ENCODE data around the gene ERF.

Gene ERF

DNA sequence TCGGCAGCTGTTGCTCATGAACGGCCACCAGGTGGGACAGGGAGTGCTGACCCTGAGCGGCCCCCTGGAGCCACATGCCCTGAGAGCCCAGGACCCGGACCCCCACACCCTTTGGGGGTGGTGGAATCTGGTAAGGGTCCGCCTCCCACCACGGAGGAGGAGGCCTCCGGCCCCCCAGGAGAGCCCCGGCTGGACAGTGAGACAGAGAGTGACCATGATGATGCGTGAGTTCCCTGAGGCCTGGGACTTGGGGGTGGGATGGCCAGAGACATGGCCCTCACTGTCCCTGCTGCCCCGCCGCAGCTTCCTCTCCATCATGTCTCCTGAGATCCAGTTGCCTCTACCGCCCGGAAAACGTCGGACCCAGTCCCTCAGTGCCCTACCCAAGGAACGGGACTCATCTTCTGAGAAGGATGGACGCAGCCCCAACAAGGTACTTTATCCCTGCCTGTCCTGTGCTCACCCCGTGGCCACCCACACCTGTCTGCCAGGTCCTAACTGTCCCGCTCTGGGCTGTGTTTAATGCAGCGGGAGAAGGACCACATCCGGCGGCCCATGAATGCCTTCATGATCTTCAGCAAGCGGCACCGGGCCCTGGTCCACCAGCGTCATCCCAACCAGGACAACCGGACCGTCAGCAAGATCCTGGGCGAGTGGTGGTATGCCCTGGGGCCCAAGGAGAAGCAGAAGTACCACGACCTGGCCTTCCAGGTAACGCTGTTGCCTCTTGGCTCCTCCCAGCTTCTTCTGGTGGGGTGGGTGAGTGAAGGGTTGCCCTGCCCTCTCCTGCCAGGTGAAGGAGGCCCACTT lies 32.3 kb upstream of the ERF start:
- no peak for DNase-seq (ENCODE audit: low spot score)

DNA sequence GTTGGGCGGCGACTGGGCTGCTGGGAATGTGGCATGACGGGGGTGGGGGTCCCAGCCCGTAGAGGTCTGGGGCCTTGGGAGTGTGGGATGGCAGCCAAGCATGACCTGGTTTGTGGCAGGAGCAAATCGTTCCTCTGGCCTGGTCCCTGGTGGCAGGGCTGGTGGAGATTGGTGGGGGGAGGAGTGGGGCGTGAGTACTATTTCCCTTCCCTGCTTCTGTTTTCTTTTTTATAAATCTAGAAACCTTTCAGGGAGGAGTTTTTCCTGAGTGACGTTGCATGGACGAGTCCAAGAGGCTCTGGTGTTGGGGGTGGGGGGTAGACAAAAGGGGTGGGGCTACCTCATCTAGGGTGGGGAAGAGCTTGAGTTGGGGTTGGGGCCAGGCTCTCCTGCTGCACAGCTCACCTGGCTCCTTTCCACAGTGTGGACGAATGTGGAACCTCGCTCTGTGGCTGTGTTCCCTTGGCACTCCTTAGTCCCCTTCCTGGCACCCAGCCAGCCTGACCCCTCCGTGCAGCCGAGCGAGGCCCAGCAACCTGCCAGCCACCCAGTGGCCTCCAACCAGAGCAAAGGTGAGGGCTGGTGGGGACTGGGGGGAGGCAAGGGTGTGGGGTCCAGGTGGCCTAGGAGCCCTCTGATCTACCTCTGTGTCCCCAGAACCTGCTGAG lies 31.6 kb upstream of the ERF start:
- no peak for DNase-seq (ENCODE audit: low spot score)

DNA sequence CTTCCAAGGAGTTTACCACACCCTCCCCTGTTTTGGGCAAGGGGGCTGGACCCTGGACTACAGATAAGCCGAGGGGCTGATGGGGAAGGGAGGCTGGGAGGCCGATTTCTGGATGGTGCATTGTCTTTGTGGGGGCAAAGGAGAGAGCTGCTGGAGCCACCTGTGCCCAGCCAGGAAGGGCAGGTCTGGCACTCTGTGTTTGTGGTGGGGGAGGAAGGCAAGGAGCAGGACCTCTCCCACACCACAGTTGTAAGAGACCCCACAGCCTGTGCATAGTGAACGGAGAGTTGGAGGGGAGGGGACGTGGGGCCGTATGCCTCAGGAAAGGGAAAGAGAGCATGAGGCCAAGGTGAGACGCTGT lies 31.0 kb upstream of the ERF start:
- no peak for DNase-seq (ENCODE audit: low spot score)

DNA sequence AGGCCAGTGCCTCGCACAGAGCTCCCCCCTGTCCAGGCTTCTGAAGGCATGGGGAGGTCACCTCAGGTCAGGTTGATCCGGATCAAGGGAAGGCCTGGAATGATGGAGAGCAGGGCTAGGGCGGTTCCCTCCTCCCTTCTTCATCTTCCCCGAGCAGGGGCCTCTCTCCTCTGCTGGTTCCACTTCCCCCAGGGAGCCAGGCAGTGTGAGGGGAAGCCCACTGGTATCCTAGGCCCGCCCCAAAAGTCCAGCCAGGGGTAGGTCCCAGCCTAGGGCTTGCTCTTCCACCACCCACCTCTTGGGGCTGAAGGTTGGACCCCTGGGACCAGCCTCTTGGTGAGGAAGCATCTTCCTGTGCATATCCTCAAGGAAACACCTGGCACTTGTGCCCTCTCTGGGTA lies 30.6 kb upstream of the ERF start:
- DNase-seq (ENCODE audit: low spot score) = peak; percentile 49

DNA sequence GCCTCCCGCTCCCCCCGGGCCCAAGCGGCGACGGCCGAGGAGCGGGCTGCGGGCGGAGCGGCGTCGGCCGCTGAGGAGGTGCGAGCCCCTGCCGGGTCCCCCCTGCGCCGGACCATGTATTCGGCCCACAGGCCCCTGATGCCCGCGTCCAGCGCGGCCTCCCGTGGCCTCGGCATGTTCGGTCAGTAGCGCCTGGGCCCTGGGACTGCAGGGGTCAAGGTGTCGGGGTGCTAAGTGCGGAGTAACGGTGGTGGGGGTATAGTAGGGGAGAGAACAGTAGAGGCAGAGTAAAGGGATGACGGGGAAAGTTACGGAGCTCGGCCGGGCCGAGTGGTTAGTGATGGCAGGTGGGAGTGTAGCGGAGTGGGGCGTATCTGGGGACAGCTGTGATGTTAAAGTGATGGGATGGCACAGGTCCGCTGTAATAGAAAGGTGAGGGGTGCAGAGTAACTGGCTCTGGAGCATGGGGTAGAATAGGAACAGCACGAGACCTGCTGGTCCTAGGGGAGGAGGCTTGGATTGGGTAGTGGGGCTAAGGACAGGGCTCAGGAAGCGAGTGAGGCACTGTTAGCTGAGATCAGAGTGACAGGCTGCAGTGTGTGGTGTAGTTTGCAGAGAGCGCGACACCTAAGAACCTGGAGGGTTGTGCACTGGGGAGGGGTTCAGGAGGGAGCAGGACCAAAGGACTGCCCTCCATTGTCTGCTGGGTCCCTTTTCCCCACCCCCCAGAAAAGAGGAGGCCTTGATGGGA lies 29.8 kb upstream of the ERF start:
- peak; percentile 70 for DNase-seq (ENCODE audit: low spot score)

DNA sequence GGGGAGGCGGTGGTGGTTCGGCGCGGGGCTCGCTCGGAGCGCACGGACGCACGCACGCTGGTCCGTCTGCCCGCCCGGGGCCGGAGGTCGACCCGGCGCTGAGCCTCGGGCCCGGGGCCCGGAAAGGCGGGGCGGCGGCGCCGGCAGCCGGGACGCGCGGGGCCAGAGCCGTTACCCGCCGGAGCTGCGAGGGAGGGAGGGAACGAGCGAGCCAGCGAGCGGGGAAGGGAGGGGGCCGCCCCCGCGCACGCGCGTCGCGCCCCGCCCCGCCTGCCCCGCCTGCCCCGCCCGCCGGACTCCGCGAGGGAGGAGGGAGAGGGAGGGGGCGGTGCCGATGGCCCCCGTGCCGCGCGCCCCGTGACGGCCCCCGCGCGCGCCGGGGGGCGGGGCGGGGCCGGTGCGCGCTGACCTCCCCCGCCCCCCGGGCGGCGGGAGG lies 29.2 kb upstream of the ERF start:
- DNase-seq (ENCODE audit: low spot score) = peak; percentile 78

DNA sequence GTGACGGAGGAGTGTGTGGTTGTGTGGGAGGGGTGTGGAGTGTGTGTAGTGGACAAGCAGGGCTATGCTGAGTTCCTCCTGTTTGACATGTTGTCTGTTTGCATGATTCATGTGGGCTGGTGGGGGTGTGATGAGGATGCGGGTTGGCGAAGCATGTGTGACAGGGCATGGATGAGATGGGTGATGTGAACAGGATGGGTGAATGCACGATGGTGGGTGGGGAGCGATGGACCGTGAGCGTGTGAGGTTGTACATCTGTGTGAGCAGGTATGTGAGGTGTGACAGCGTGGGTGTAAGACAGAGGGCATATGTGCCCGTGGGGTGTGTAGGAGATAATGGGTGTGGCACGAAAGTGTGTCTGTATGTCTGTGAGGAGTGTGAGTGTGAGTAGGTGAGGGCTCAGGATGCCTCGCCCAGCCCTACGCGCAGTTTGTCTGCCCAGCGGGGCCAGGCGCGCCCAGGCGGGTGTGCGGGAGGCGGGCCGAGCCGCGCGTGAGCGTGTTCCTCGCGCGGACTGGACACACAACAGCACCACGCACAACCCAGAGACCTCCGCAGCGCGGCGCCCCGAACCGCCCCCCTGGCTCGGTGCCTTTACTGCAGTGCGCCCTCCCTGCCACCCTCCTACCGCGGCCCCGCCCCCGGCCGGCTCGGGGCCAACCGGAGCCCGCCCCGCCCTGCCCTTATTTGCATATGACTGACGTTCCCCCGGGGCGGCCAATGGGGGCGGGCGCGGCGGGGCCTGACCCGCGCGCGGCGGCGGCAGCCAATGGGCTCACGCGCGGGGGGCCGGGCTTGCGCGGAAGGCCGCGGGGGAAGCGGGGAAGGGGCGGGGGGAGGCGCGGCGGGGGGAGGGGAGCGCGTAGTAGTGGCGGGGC lies 28.5 kb upstream of the ERF start:
- peak; percentile 95 for DNase-seq (ENCODE audit: low spot score)

DNA sequence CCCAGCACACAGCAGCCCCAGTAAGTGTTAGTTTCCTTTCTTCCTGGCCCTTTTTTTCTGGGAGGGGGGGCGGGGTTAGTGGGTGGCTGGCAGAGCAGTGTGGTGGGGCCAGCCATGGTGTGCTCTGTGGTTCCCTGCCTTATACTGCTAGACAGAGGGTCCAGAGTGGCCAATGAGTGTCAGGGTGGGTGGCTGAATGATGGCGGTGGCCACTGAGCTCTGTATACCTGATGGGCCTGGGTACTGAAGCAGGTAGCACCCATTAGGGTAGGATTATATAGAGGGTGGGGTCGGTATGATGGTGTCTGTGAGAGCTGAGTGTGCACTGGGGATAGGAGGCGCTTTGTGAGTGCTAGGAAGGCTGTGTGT lies 27.9 kb upstream of the ERF start:
- no peak for DNase-seq (ENCODE audit: low spot score)

DNA sequence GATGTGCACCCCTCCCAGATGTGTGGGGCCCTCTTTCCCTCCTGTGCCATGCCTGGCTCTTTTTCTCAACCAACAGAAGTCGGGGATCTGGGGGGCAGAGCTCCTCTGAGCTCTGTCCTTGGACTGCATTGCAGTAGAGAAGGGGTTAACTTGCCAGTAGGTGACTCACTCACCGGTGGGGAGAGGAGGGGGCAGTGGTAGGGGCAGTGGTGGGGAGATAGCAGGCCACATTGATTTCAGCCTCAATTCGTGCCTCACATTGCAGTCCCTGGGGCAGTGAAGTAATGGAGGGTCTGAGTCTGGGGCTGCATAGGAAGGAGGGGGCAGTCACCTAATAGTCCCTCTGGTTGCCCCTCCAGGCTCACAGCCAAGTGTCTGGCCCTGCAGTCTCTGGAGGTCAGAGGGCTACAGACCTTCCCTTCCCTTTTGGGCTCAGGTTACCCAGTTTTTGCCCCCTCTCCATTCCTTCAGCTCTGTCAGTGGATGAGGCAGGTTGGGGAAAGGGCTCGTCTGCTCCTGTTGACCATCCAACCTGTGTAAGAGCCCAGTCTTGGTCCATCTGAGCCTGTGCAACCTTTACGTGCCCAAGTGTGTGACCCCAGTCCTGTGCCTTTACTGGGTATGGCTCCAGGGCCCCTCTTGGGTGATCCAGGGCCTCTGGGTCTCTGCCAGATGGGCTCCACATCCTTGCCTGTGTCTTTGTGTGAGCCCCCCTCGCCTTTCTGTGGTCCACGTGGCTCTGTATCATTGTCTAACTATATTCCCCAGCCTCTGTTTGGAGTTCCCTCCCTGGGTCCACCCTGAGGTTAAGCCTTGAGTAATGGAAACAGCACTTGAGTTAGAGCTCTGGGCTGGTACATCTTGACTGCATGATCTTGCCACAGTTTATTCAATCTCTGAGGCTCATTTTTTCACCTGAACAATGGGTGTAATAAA lies 27.2 kb upstream of the ERF start:
- DNase-seq (ENCODE audit: low spot score) = peak; percentile 43

DNA sequence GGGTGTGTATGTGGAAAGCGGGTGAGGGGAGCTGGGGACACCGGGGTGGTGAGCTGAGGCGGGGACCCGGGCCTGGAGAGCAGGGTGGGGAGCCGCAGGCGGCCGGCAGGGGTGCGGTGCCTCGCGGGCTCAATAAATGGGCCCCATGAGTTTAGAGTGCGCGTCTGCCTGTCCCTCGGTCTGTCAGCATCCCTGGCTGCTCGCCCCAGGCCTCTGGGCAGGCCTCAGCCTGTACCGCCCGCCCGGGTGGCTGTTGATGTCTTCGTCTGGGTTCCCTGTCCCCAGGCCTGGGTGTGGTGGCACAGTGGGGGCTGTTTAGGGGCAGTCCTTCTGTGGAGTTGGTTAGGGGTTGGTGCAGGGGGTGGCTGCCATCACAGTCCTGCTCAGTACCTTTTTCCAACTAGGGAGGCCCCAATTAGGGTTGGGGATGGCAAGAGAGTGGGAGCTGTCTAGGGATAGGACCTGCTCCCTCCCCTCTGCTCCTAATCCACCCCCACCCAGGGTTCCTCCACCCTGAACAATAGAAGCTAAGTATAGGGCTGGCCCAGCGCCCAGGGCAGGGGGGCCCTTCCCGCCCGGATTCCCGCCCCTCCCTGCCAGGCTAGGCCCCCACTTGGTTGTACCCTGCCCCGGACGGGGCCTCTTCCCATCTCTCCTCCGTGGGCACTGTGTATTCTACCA lies 26.4 kb upstream of the ERF start:
- peak; percentile 58 for DNase-seq (ENCODE audit: low spot score)

DNA sequence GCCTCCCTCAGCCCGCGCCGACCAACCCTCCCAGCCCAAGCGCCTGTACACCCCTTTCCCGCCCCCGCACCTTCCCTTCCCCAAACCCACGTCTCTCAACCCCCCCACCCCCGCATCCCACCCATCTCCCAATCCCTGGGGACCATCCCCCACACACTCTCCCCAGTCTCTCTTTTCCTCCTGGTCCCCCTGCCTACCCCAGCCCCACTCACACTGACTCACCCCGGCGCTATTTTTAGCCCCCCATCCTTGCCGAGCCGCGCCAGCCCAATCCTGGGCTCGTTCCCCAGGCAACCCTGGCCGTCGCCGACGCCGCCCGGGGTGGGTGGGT lies 25.9 kb upstream of the ERF start:
- DNase-seq (ENCODE audit: low spot score) = no peak

DNA sequence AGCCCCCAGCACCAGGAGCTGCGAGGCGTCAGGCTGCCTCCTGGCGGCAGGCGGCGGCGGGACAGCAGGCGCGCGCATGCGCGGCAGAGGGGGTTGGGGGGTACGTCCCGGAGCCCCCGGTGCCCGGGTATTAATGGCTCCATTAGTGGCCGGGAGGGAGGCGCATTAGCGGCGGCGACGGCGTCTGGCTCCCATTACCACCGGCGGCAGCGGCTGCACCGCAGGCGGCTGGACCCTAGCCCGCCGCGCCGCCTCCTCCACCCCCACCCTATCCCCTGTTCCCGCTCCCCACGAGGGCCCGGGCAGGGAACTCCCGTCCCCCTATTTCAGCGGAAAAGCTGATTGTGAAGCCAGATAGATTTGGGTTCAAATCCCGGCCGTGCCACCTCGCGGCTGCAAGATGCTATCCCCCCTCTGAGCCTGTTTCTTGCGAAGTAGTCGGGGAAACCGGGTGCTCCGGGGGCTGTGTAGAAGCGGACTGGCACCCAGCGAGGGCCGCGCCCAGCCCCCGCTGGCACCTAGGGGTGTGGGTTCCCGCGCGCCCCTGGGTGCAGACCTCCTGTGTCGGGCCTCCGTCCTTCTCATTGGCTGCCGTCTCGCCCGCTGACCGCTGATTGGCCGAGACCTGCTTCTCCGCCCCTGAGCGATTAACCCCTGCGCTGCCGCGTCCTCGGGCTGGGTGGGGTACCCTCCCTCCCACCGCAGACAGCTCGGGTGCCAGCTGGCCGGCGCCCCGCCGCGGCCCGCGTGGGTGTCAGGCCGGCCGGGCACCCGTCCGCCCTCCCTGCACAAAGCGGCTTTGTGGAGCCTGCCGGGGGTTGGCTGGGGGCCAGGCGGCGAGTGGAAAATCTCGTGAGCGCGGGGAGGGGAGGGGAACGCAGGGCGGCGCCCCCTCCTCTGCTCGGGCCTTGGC lies 25.2 kb upstream of the ERF start:
- DNase-seq (ENCODE audit: low spot score) = peak; percentile 95

DNA sequence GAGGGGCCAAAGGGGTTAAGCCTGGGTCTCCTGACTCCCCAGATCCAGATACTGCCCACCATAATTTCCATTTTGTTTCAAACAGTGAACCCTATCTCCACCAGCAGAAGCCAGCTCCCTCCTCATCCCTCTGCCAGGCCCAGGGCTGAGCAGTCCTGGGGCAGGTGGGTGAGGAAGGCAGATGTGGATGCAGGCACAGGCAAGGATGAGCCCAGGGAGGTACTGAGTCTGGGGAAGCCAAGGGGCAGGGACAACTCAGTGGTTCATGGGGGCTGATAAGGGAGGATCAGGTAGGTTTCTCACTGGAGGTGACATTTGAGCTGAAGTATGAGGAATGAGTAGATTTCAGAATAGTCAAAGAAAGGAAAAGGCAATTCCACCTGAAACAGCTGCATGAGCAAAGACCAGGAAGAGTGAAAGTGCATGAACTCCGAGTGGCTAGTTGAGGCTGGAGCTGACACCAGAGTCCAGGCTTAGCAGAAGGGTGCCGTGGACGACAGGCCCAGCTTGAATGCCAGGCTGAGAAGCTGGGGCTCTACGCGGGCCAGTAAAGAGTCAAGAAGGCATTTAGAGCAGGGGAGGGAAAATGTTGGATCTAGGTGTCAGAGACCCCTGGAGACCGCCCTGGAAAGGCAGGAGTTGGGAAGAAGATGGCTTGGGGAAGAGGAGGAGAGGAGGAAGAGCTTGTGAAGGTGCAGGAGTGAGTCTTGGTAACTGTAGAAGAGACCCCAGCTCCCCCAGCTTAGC lies 24.4 kb upstream of the ERF start:
- DNase-seq (ENCODE audit: low spot score) = no peak

DNA sequence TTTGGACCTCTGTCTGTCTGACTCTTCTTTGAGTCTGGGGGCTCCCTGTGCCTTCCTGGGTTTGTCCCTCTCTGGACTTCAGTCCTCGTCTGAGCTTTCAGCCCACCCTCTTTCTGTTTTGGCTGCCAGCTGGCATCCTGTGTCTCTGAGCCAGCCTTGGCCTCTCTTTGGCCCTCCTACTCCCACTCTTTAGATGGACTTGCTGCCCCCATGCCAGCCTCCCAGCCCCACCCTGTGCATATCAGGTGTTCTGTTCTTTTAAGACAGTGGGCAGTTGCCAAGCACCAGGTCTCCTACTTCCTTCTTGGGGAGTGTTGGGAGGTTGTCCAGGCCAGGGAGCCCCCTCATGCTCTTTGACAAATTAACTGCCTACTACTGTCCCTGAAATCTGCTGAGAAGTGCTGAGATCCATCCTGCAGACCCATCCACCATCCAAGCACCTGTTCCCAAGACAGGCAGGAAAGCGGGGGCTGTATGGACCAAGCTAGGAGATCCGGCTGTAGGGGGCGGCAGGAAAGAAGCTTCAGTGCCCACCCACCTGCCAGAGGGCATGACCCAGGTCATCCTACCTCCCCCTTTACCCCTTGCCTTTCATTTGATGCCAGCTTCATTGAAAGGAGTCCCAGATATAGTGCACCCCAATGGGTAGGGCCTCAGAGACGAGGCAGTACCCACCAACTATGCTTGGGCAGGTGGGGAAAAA lies 23.7 kb upstream of the ERF start:
- no peak for DNase-seq (ENCODE audit: low spot score)

DNA sequence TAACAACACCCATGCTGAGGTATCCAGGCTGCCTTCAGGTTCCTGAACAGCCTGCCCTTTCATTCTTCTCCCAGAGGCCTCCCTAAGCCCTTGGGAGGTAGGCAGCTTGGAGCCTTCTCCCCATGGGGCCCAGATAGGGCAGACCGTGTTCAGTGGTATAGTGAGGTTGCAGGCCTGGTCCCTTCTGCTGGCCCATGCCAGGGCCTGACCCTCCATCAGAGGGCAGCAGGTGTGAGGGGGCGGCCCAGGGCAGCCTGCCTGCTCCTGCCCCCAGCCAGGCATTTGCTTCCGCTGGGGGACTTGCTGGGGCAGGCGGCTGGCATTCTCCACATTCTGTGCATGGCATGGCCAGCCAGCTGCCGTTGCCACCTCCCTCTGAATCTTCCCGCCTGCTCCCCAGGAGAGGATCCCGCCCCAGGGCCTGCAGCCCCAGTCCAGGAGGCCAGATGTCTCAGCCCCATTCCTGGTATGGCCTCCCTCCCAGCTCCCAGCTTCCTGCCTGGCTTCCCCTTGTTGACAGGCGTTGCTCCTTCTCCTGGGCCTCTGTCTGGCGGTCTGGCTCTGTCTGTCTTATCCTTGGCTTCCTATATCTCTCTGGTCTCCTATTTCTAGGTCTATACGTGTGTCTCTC lies 23.0 kb upstream of the ERF start:
- DNase-seq (ENCODE audit: low spot score) = no peak

DNA sequence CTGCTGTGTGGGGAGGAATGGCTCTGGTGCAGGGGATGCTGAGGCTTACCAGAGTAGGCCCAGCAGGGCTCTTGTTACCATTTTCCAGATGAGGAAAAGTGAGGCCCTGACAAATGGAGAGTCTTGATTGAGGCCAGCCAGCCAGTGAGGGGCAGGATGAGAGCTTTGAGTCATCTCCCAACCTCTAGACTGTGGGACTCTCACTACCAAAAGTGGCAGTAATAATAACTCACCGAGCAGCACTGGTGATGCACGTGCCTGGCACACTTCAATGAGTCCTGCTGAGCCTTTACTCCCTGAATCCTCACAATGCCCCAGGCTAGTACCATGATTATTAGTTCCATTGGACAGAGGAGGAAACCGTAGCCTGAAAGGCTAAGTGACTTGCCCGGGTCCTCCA lies 21.9 kb upstream of the ERF start:
- DNase-seq (ENCODE audit: low spot score) = no peak

DNA sequence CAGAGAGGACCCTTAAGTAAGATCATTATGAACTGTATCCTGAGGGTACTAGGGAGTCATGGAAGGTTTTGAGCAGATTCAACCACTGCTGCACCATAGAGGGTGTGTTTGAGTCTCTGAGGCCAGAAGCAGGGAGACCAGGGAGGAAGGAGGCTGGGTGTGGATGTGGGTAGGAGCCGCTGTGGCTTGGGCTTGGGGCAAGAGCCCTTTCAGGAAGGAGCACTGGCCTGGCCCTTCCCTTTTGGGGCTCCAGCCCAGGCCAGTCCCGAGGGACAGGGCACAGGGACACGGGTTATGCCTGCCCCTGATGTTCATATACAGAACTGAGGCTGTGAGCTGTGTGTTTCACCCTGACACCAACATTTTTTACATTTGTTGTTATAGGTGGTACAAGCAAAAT lies 21.4 kb upstream of the ERF start:
- DNase-seq (ENCODE audit: low spot score) = no peak

DNA sequence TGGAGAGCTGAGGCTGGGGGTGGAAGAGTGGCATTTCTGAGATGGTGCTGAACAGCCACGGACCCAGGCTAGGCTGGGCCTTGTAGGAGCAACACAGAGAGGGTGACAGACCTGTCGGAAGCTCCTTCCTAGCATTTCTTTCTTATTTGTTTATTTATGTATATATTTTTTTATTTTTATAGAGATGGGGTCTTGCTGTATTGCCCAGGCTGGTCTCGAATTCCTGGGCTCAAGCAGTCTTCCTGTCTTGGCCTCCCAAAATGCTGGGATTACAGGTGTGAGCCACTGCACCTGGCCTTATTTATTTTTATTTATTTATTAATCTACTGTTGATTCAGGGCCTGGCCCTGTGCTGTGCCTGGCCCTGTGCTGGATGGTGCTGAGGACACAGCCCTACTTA lies 20.6 kb upstream of the ERF start:
- DNase-seq (ENCODE audit: low spot score) = no peak

Data from NAMALWA (cell line).